Measurements from ENCODE around the gene DNAJB14.

GRCh38 chr4:99855678-99856077 lies 90.7 kb downstream of the DNAJB14 start:
- TF ChIP-seq NFIC (IDR thresholded peaks at IDR 0.05; ENCODE audit: borderline replicate concordance) (no peak), TAF1 (IDR thresholded peaks at IDR 0.05; ENCODE audit: borderline replicate concordance, low read depth, low read length) (no peak), CTCF (IDR thresholded peaks at IDR 0.05) (no peak), SIN3A (IDR thresholded peaks at IDR 0.05; ENCODE audit: borderline replicate concordance, low read depth, low read length) (no peak), RAD21 (IDR thresholded peaks at IDR 0.05; ENCODE audit: low read length) (no peak), POLR2AphosphoS5 (IDR thresholded peaks at IDR 0.05; ENCODE audit: low read depth, low read length) (no peak), REST (IDR thresholded peaks at IDR 0.05; ENCODE audit: low read depth, low read length) (no peak), USF1 (IDR thresholded peaks at IDR 0.05; ENCODE audit: borderline replicate concordance, low read depth) (no peak), FOXJ3 (CRISPR knock-in tag; IDR thresholded peaks at IDR 0.05) (no peak), EZH2phosphoT487 (IDR thresholded peaks at IDR 0.05; ENCODE audit: borderline replicate concordance, low read depth) (no peak), MAX (IDR thresholded peaks at IDR 0.05; ENCODE audit: low read depth) (no peak), GATA2 (CRISPR knock-in tag; IDR thresholded peaks at IDR 0.05) (no peak), FOSL2 (IDR thresholded peaks at IDR 0.05; ENCODE audit: borderline replicate concordance, low read depth) (no peak)

Data from SK-N-SH (cell line).